Measurements from ENCODE around the gene ACTN1.

- TF ChIP-seq CTCF (IDR thresholded peaks at IDR 0.05) = no peak
- no peak for TF ChIP-seq POLR2A (IDR thresholded peaks at IDR 0.05)
Observed at GRCh38 chr14:68949601-68949965, 29.5 kb downstream of the ACTN1 start.

Measured in lower leg skin (tissue), 3 donors.